Activated CD4-positive, alpha-beta T cell treated with anti-CD3 and anti-CD28 coated beads, Interleukin-2, Interleukin-4, amounts not matched to agents 100 ng/mL and 50 ng/mL, durations not matched to agents 16 hours and 8 hours (primary cell): ENCODE measurements around the gene MYO3B.

Experiments used
- DNase-seq: peaks from one replicate; pipeline ENCODE4 v3.0.0-alpha.2; 2020; ENCODE audit warnings: low spot score

The MYO3B gene

DNA sequence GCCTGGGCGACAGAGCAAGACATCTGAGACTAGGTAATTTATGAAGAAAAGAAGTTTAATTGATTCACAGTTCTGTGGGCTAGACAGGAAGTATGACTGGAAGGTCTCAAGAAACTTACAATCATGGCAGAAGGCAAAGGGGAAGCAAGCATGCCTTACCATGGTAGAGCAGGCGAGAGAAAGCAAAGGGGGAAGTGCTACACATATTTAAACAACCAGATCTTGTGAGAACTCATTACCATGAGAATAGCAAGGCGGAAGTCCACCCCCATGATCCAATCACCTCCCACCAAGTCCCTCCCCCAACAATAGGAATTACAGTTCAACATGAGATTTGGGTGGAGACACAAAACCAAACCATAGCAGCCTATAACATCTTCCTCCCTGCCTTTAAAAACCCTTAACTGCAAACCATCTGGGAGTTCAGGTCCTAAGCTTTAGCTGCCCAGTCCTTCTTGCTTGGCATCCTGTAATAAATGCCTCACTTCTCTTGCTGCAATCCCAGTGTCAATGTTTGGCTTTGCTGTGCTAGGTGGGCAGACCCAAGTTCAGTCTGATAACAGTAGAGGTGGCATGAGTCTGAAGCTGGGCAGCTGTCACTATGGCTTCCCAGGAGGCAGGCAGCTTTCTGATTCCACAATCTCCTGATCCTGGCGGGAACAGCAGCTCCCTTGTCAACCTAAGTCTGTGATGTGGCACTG, 526.0 kb downstream of the MYO3B start:
- no peak for DNase-seq
